ENCODE data around the gene TMEM126A.

TMEM126A gene

DNA sequence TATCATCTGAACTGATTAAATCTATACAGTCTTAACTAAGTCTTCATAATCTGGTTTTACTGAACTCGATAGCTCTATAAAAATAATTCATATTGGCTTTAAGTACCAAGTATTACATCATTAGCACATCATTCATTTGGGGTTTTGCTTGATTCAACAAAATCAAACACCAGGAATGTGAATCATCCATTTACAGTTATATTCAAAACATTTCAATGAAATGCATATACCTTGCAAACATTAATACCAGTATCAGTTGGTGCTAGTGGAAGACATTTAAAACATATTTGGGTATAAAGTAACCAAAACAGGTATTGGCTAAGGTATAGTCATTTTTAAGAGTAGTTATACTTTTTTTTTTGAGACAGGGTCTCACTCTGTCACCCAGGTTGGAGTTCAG lies 50.4 kb downstream of the TMEM126A start:
- TF ChIP-seq ZNF274 (IDR thresholded peaks at IDR 0.05; ENCODE audit: low read depth, low read length): no peak
- no peak overlapping the region for H3K4me3 ChIP-seq (ENCODE audit: low read length)

DNA sequence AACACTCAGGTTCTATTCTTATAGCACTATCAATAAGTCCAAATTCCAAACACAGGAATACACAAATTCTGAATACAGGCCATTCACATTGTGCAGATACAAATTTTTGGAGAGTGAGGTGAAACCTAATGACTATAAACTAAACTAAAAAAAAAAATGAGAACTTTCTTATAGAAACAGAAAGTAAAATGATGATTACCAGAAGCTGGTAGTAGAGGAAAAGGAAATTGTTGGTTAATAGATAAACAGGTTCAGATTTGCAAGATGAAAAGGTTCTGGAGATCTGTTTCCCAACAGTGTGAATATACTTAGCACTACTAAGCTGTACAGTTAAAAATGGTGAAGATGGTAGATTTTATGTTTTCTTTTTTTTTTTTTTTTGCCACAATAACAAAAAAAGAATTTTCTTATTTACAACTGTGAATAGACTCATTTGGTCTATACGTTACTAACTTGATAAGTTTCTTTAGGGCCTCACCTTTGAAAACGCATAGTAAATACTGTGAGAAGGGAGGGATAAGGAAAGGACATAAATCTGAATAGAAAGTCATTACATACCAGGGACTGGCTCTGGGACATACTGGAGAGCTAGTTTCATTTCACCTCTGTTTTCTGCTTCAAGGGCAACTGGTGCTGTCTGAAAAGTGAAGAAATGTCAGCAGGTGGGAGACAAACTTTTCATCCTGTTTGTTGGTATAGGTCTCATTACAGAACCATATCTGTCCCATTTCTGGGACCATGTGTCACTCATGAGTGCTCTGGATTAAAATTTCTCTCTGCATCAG lies 52.4 kb downstream of the TMEM126A start:
- no peak overlapping the region for H3K4me3 ChIP-seq (ENCODE audit: low read length)
- no peak for TF ChIP-seq ZNF274 (IDR thresholded peaks at IDR 0.05; ENCODE audit: low read depth, low read length)

DNA sequence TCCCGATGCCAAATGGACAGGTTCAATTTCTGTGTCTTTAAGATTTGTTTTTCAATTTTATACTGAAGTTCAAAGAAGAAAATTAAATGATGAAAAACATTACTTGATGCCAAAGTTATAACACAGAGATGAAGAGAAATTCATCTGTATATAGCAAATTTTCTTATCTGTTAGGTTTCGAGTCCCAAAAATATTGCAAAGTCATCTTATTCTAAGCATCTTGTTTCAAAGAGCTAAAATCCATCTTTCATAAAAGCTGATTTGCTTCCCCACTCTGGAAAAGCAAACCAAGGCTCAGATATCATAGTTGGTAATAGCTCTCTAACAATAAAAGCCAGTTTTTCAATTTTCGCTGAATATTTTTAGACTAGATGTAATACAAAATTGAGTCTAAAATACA lies 57.2 kb downstream of the TMEM126A start:
- no peak overlapping the region for H3K4me3 ChIP-seq (ENCODE audit: low read length)
- no peak for TF ChIP-seq ZNF274 (IDR thresholded peaks at IDR 0.05; ENCODE audit: low read depth, low read length)

DNA sequence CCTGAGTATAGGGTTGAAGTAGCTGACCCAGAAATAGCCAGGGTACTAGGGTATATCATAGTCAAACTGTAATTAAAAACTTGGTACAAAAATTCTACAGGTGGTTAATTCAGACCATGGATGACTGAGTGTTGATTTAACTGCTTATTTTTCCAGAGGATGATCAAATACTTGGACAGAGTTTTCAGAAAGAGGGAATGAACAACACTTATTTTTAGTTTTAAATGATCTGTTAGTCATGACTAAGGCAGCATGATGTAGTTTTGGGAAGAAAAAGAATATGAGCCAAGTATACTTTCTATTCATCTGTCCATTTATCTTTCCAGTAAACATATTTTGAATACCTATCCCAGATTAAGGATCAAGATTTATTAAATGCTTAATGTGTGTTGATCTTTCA lies 58.0 kb downstream of the TMEM126A start:
- no peak overlapping the region for H3K4me3 ChIP-seq (ENCODE audit: low read length)
- no peak for TF ChIP-seq ZNF274 (IDR thresholded peaks at IDR 0.05; ENCODE audit: low read depth, low read length)
